Stimulated activated naive B cell treated with anti-CD40 and anti-IgM and Interleukin-4, amounts not matched to agents 10 μg/mL and 1 μg/mL and 100 μg/mL, for 72 hours (primary cell): Measurements from ENCODE around the gene FBXO46.

Experiments used
- ATAC-seq, 2 donors: fragments of 150-1000 bp; cut with Tn5 transposase; replicated peaks; 2 replicates each; pipeline ENCODE4 v1.10.0; 2021; ENCODE audit warnings: moderate library complexity in 1 of 2
- DNase-seq: peaks from one replicate; pipeline ENCODE4 v3.0.0; 2021
- H3K27ac Mint-ChIP-seq: one replicate; pipeline ENCODE4 v1.8.0; 2022; ENCODE audit warnings: mild to moderate bottlenecking, mixed read lengths
- H3K27me3 Mint-ChIP-seq, 2 donors: one replicate each; pipeline ENCODE4 v1.8.0; 2022; ENCODE audit warnings: mixed read lengths in 2 of 2
- H3K36me3 Mint-ChIP-seq, 2 donors: one replicate each; pipeline ENCODE4 v1.8.0; 2022; ENCODE audit warnings: mixed read lengths in 2 of 2, mild to moderate bottlenecking in 1 of 2
- H3K4me1 Mint-ChIP-seq, 2 donors: one replicate each; pipeline ENCODE4 v1.8.0; 2022; ENCODE audit warnings: mixed read lengths in 2 of 2, mild to moderate bottlenecking in 1 of 2
- H3K4me3 Mint-ChIP-seq, 2 donors: one replicate each; pipeline ENCODE4 v1.8.0; 2022; ENCODE audit warnings: mild to moderate bottlenecking in 2 of 2, mixed read lengths in 2 of 2, moderate library complexity in 1 of 2
- H3K9me3 Mint-ChIP-seq, 2 donors: one replicate each; pipeline ENCODE4 v1.8.0; 2022; ENCODE audit warnings: mixed read lengths in 2 of 2, mild to moderate bottlenecking in 1 of 2

The FBXO46 gene

DNA sequence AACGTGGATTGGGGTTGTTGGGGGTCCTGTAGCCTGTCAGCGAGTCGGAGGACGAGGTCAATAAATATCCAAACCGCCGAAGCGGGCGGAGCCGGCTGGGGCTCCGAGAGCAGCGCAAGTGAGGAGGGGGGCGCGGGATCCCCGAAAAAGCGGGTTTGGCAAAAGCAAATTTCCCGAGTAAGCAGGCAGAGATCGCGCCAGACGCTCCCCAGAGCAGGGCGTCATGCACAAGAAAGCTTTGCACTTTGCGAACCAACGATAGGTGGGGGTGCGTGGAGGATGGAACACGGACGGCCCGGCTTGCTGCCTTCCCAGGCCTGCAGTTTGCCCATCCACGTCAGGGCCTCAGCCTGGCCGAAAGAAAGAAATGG lies 39.1 kb upstream of the FBXO46 start:
- DNase-seq, result no peak
- no peaks in the 10 kb centered on the region for H3K9me3 Mint-ChIP-seq
- H3K27me3 Mint-ChIP-seq, result peaks cover 20 to 25% of the 10 kb centered on the region in 2 donors
- peaks cover 24 to 53% of the 10 kb centered on the region in 2 donors for H3K4me1 Mint-ChIP-seq
- H3K27ac Mint-ChIP-seq, result peak overlapping the region; percentile 75
- H3K36me3 Mint-ChIP-seq, result peaks cover 10 to 13% of the 10 kb centered on the region in 2 donors
- ATAC-seq, result peak; percentile 46 to 49
- peak overlapping the region; percentile 84 to 96 for H3K4me3 Mint-ChIP-seq

DNA sequence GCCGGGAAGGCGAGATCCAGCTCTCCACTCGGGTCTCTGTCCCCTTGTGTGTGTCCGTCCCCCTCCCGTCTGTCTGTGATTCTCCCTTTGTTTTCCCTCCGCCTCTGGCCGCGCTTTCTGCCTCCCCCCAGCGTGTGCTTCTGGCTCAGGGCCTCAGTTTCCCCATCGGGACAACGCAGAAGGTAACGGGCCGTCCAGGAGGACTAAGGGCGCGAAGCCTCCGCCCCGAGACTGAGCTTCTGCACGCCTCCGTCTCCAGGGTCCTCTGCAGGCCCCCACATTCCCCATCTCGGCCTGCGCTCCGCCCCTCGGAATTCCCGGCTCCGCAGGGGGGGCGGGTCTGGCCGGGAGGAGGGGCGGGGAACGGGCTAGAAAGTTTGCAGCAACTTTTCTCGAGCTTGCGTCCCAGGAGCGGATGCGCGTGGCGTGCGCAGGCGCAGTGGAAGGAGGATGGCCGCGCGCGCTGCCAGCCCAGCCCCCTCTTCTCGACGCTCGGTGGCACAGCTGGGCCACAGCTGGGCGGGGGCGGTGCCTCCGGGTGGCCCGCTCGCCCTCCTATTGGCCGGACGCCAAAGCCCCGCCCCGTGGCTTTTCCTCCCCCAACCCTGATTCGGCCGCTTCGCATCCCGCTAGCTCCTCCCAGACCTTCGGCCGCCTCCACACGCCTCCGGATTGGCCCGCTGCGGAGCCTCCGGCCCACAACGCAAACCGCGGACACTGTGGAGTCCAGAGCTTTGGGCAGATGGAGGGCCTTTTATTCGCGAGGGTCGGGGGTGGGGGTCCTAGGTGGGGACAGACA lies 38.5 kb upstream of the FBXO46 start, which contains the start of gene SIX5:
SIX5 (minus strand) TSS at position 269 of the 799 bp plus-strand sequence. CDS start 408 bp downstream, outside the sequence.
- Mint-ChIP-seq H3K4me3 (peak within 1 kb of the TSS; percentile 84 to 96), H3K4me1 (peaks cover 24 to 53% of the 10 kb centered on the region in 2 donors), H3K27ac (peak within 1 kb of the TSS; percentile 79), H3K9me3 (no peaks in the 10 kb centered on the region), H3K36me3 (peaks cover 10 to 12% of the 10 kb centered on the region in 2 donors), H3K27me3 (peaks cover 25 to 30% of the 10 kb centered on the region in 2 donors)
- ATAC-seq (peak; percentile 68 to 77), DNase-seq (peak; percentile 95)

DNA sequence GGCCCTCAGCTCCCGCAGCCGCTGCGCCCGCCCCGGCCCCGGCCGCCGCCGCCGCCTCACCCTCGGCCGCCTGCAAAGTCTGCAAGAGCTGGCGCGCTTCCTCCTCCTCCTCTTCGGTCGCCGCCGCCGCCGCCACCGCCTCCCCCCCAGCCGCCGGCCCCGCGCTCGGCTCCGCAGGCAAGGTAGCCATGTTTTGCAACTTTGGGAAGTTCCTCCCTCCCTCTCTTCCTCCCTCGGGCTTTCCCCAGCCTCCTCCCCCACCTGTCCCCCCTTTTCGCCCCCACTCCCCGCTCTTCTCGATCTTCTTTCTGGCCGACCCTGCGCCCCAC lies 37.9 kb upstream of the FBXO46 start:
- Mint-ChIP-seq H3K9me3 (no peaks in the 10 kb centered on the region), H3K27me3 (peaks cover 25 to 30% of the 10 kb centered on the region in 2 donors), H3K4me1 (peaks cover 24 to 53% of the 10 kb centered on the region in 2 donors), H3K36me3 (peaks cover 10 to 12% of the 10 kb centered on the region in 2 donors), H3K4me3 (peak overlapping the region; percentile 84 to 96), H3K27ac (peak overlapping the region; percentile 73)
- DNase-seq, result peak; percentile 36
- ATAC-seq, result no peak

DNA sequence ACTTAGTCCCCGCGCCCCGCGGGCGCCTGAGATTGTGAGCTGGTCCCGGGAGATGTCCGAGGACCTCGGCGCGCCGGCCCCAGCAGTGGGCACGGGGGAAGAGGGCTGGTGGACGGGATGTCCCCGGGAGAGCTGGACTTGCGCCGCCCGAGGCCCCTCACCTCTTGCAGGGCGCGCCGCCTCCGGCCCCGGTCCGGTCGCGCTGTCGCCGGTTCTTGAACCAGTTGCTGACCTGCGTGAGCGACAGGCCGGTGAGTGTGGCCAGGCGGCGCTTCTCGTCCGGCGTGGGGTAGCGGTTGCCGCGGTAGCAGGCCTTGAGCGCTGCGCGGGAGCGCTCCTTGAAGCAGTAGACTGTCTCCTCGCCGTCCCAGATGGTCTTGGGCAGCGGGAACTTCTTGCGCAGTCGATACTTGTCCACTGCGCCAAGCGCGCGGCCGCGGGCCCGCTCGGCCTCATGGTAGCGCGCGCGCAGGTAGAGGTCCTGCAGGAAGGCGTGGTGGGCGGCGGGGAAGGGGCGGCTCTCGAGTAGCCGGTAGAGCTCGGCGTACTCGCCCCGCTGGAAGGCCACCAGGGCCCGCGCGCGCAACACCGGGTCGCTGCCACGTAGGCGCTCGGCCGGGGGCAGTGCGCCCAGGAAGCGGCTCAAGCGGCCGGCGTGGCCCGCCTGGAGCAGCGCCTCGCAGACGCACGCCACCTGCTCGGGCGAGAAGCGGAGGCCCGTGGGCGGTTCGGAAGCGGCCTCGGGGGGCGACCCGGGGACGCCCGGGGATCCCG lies 37.4 kb upstream of the FBXO46 start:
- ATAC-seq (peak in 1 of 2 donors; percentile 1), DNase-seq (no peak)
- H3K4me1 Mint-ChIP-seq, result peaks cover 24 to 50% of the 10 kb centered on the region in 2 donors
- H3K4me3 Mint-ChIP-seq, result peak overlapping the region; percentile 78
- H3K27ac Mint-ChIP-seq, result no peak overlapping the region
- peaks cover 7 to 12% of the 10 kb centered on the region in 2 donors for H3K36me3 Mint-ChIP-seq
- no peaks in the 10 kb centered on the region for H3K9me3 Mint-ChIP-seq
- H3K27me3 Mint-ChIP-seq, result peaks cover 25 to 30% of the 10 kb centered on the region in 2 donors

DNA sequence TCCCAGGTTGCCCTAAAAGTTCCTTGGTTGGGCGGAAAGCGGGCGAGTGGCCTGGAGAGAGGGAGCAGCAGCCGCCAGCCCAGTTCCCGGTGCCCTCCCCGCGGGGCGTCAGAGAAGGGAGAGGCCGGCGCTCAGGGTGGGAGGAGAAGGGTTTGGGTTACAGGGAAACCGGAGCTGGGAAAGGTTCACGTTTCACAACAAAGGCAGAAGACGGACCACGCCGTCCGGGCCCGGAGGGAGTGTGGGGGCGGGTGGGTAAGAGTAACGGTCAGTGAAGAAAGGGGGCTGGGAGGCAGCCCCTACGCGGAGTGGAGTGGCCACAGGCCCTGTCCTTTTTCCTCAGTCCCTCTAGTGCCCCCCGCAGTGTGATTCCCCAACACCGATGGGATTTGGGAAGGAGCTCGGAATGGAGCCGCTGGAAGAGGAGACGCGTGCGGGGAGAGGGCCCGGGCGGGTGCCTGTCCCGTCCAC lies 36.7 kb upstream of the FBXO46 start:
- Mint-ChIP-seq H3K9me3 (no peaks in the 10 kb centered on the region), H3K36me3 (peaks cover 4 to 10% of the 10 kb centered on the region in 2 donors), H3K4me1 (peaks cover 22 to 43% of the 10 kb centered on the region in 2 donors), H3K27ac (peak overlapping the region; percentile 42), H3K4me3 (peak overlapping the region; percentile 65 to 78), H3K27me3 (peaks cover 25 to 31% of the 10 kb centered on the region in 2 donors)
- DNase-seq, result no peak
- ATAC-seq, result no peak

DNA sequence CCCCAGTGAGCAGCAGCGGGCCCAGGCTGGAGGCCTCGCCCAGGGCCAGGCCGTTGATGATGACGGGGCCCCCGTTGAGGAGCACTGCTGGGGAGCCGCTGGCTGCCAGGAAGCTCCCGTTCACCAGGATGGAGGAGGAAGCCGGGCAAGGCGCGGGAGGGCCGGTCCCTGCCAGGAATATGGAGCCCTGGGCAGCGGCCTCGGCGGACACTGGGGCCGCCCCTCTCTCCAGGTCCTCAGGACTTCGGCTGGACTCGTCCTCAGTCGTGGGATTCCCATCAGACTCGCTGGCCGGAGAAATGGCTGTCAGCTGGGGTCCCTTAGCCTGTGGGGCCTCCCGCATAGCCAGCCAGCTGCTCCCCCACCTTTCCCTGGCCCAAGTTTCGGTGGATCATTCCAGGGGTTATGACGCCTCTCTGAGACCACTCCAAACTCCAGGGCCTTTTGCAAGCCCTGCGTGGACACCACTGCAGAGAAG lies 36.2 kb upstream of the FBXO46 start:
- H3K4me1 Mint-ChIP-seq, result peaks cover 20 to 38% of the 10 kb centered on the region in 2 donors
- no peaks in the 10 kb centered on the region for H3K9me3 Mint-ChIP-seq
- peaks cover 4 to 10% of the 10 kb centered on the region in 2 donors for H3K36me3 Mint-ChIP-seq
- H3K27me3 Mint-ChIP-seq, result peaks cover 29 to 36% of the 10 kb centered on the region in 2 donors
- H3K4me3 Mint-ChIP-seq, result peak overlapping the region; percentile 65 to 72
- DNase-seq (no peak), ATAC-seq (no peak)
- peak overlapping the region; percentile 42 for H3K27ac Mint-ChIP-seq

DNA sequence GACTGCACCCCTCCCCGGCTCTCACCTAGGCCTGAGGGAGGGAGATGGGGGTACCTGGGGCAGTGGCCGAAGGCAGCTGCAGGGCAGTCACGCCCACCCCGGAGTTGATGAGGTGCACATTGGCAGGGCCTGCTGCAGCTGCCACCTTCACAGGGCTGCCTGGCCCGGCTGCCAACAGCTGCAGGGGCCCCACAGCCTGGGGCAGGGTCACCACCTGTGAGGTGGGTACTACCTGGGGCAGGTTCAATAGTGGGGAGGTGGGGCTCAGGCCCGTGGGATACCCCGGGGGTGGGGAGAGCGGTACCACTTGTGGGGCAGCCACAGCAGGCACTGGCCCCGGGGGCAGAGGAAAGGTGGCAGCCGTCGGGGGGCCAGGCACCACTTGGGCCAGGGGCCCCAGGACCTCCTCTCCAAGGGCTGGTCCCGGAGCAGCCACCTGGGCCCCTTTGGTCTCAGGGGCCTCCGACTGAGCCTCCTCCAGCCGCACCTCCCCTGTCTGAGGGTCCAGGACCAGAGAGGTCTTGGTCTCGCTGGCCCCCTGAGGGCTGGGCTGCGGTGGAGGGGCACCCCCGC lies 35.7 kb upstream of the FBXO46 start:
- H3K4me3 Mint-ChIP-seq, result no peak overlapping the region
- H3K27me3 Mint-ChIP-seq, result peaks cover 32 to 41% of the 10 kb centered on the region in 2 donors

DNA sequence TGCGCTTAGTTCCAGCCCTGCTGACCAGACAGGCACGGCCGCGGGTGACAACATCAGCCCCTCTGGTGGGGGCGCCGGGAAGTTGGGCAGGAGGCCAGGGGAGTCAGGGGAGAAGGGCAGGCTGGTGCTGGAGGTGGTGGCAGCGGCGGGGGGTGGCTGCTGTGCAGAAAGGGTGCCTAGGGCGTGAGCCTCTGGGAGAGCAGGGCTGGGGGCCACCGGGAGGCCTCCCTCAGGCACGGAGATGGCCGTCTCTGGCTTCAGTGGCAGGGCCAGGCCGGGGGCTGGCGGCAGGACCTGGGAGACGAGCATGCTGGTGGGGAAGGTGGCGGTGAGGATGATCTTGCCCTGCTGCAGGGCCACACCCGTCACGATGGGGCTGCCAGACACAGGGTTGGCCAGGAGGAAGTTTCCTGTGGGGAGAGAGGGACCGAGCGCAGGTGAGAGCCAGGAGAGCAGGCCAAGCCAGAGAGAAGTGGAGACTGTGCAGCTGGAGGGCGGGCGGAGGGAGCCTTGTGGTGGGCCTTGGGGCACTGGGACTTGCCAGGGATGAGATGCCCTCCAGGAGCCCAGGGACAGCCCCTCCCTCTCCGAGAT lies 35.1 kb upstream of the FBXO46 start:
- DNase-seq, result no peak
- Mint-ChIP-seq H3K4me1 (peaks cover 15 to 32% of the 10 kb centered on the region in 2 donors), H3K36me3 (peaks cover 0 to 5% of the 10 kb centered on the region in 2 donors), H3K9me3 (no peaks in the 10 kb centered on the region), H3K27ac (no peak overlapping the region), H3K27me3 (peaks cover 32 to 42% of the 10 kb centered on the region in 2 donors), H3K4me3 (no peak overlapping the region)
- ATAC-seq, result no peak

More for the DNA sequence above, 35.7 kb upstream of the FBXO46 start:
- ATAC-seq, result no peak
- Mint-ChIP-seq H3K27ac (no peak overlapping the region), H3K36me3 (peaks cover 4 to 10% of the 10 kb centered on the region in 2 donors), H3K9me3 (no peaks in the 10 kb centered on the region), H3K4me1 (peaks cover 20 to 38% of the 10 kb centered on the region in 2 donors)
- no peak for DNase-seq

DNA sequence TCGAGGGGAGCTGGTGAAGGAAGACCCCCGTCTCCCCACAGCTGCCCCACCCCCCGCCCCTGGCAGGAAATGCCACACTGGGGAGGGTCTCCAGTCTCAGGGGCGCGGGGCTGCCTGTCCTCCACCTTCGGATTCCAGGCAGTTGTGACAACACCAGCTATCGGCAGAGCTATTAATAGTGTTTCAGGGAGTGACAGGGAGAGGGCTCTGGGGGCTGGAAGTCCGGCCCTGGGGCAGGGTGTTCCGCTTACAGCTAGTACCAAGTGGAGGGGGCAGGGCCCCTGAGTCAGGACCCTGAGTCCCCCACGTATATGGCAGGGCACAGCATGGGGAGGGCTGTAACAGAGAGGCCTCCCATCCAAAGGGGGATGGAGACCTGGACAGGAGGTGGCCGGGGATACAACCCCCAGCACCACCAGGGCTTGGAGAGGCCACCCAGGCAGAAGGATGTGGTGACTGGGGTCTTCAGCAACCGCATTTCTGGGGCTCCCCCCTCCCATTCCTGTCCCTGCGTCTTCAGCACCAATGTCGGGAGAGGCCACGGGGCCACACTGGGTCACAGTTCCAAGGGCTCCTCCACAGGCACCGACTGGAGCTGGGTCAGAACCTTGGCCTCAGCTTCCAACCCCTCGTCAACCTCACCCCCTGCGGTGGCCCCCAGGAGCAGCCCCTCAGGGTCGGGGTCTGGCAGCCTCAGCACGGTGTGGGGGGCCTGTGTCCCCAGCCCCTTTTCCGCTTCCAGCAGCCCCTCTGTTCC lies 34.4 kb upstream of the FBXO46 start:
- Mint-ChIP-seq H3K27me3 (peaks cover 32 to 42% of the 10 kb centered on the region in 2 donors), H3K4me3 (no peak overlapping the region), H3K9me3 (no peaks in the 10 kb centered on the region), H3K27ac (peak overlapping the region; percentile 56), H3K36me3 (peaks cover 0 to 2% of the 10 kb centered on the region in 2 donors), H3K4me1 (peaks cover 10 to 25% of the 10 kb centered on the region in 2 donors)
- no peak for DNase-seq
- no peak for ATAC-seq

DNA sequence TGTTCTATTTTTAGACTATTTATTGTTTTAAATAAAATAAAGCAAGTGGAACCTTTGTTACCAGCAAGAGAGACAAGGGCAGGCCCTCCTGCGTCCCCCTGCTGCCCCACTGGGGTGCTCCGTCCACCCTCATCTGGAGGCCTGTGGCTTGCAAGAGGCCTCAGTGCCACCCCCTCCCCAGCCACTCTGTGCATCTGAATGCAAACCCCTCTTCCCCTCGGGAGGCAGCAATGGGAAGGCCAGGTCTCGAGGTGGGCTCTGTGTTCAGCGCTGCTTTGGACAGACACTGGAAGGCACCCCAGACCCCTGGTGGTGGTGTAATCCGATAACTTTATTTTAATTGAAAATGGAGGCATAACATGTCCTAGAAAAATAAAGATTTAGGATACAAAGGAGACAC lies 33.8 kb upstream of the FBXO46 start:
- DNase-seq (no peak), ATAC-seq (no peak)
- Mint-ChIP-seq H3K4me1 (peaks cover 8 to 19% of the 10 kb centered on the region in 2 donors), H3K4me3 (no peak overlapping the region), H3K27ac (peak overlapping the region; percentile 56), H3K36me3 (peaks cover 0 to 2% of the 10 kb centered on the region in 2 donors), H3K27me3 (peaks cover 34 to 44% of the 10 kb centered on the region in 2 donors), H3K9me3 (no peaks in the 10 kb centered on the region)

DNA sequence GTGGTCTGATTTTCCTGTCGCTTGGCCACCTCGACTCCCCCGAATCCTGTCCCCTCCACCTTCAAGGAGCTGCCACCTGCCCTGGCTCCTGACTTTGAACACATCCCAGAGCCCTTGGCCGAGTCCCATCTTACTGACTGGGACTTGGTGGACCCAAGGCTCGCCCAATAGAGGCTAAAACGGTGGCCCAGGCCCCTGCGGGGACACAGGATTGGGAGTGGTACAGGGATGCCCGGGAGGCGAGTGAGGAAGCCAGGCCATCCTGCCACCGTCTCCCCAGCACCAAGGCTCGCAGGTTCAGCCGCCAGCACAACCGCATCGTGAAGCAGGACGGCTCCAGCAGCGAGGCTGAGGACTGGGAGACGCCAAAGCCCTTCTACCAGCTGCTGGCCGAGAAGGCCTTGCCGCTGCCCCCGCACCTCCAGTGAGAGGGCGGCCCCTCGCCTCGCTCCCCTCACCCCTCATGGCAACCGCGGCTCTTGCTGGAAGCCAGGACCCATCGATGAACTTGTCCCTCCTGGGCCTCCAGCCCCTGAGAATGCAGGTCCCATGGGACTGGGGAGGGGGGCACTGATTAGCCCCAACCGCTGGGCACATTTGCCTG lies 33.1 kb upstream of the FBXO46 start:
- Mint-ChIP-seq H3K4me1 (peaks cover 5 to 13% of the 10 kb centered on the region in 2 donors), H3K36me3 (peaks cover 0 to under 1% of the 10 kb centered on the region in 2 donors), H3K4me3 (no peak overlapping the region), H3K27me3 (peaks cover 39 to 50% of the 10 kb centered on the region in 2 donors), H3K27ac (no peak overlapping the region), H3K9me3 (no peaks in the 10 kb centered on the region)
- ATAC-seq (no peak), DNase-seq (no peak)

DNA sequence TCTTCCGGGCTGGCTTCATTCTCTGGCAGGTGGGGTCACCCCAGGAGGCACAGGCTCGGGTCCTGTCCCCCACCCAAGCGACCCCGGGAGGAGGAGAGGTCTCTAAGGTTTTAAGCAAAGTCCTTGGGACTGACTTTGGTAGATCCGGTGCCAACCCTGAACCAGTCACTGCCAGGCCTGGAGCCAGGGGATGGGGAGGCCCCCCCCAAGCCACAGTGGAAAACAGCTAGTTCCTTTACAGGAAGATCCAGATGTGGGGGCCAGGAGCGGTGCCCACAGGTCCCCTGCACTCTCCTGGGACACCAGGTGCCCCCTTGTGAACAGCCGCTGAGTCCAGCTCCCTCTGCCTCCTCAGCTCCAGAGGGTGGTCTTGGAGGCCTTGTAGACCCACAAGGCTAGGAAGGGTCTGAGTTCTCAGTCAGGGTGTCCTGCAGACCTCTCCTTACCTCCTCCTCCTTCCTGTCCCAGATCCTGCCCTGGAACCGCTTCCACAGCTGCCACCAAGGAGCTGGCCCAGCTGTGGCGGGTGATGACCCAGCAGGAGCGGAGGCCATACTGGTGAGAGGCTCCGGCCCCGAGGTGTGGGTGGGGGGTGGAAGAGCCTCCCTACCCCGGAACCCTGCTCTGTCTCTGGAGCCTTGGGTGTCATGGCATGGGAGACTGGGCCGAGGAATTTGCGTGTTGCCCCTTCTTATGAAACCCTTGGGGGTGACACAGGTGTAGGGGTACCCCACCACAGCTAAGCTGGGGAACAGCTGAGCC lies 32.4 kb upstream of the FBXO46 start:
- no peaks in the 10 kb centered on the region for H3K9me3 Mint-ChIP-seq
- H3K4me3 Mint-ChIP-seq, result no peak overlapping the region
- peaks cover 5 to 11% of the 10 kb centered on the region in 2 donors for H3K4me1 Mint-ChIP-seq
- DNase-seq (no peak), ATAC-seq (no peak)
- no peaks in the 10 kb centered on the region for H3K36me3 Mint-ChIP-seq
- H3K27ac Mint-ChIP-seq, result no peak overlapping the region
- peaks cover 39 to 56% of the 10 kb centered on the region in 2 donors for H3K27me3 Mint-ChIP-seq
